ENCODE measurements around the gene C7orf25.

C7orf25 gene

GRCh38 chr7:42911454-42912447 is at the start of gene C7orf25:
Gene C7orf25 (minus strand): TSS chr7:42912070. CDS start chr7:42910900, 1,170 bp downstream.
- peak; percentile 90 for DNase-seq (ENCODE audit: low read depth)

GRCh38 chr7:42961170-42961569 is 49.3 kb upstream of the C7orf25 start:
- DNase-seq (ENCODE audit: low read depth): peak; percentile 44

DNA sequence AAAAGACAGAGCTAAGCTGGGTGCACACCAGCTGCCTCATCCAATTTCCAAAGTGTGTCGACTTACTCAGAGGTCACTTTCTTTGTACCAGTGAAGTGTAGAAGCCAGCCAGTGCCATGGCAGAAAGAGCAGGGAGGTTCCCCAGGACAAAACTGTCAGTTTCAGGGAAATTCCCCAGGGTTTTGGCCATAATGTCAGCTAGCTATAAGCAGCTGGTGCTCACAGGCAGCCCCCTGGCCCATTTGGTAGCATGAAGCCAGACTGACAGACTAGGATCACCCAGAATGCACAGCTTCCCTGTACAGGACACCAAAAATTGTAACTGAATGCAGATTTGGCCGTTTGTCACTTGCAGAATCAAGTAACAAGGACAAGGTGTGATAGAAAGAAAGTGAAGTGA is 48.9 kb upstream of the C7orf25 start:
- DNase-seq (ENCODE audit: low read depth): no peak

DNA sequence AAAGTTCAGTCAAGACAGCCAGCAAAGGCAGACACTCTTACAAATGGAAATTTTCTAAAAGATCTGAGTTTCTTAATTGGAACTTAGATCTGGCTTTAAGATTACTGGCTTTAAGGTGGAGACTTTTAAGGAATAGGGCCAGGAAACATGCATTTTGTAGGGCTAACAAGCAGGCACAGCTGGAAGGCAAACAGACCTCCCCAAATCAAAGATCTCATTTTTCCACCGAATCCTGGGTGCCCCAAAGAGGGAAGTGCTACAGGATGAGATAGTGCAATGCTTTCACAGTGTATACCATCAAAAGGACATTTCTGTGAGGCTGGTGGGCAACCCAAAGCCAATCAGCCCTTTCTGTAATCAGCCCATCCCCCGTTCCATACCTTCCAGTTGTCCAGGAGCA is 47.7 kb upstream of the C7orf25 start:
- no peak for DNase-seq (ENCODE audit: low read depth)

DNA sequence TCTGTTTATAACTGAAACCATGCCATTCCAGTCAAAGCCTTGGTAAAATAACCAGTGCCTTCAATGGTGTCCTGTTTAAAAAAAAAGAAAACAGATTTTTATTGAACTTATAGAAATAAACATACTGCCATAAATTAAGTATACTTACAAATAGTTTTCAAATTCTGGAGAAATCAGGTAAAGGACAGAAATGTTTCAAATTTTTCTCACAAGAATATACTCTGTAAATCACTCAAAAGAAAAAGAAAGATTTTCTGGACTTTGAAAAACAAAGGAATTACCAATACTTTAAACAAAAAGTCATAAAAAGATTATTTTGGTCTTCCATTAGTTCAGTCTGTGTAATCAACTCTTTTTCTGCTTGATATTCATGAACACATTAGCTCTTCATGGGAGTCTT is 44.2 kb upstream of the C7orf25 start:
- no peak for DNase-seq (ENCODE audit: low read depth)

DNA sequence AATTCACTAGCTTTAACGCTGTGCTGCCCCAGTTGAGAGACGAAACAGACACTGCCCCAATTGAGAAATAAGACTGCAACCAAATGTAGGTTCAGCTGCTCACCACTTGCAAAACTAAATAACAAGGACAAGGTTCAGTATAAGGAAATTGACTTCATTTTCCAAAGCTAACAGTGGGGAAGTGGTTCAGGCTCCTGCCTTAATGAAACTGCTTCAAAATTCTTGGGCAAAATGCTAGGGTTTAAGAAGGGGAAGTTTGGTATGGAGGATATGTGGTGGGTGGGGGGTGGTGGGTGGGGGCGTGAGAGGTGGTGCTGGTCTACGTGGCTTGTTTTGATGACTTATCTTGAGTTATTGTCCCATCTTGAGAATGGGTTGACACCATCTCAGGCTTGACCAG is 42.1 kb upstream of the C7orf25 start:
- no peak for DNase-seq (ENCODE audit: low read depth)

- no peak for DNase-seq (ENCODE audit: low read depth)
Observed at GRCh38 chr7:42952328-42952727, 40.5 kb upstream of the C7orf25 start.

DNA sequence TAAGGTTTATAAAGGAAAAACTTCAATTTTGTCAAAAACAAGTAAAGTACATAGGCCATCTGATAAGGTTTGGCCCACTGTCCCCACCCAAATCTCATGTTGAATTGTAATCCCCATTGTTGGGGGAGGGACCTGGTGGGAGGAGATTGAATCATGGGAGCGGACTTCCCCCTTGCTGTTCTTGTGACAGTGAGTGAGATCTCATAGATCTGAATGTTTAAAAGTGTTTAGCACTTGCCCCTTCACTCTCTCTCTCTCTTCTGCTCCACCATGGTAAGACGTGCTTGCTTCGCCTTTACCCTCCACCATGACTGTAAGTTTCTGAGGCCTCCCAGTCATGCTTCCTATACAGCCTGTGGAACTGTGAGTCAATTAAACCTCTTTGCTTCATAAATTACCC is 38.5 kb upstream of the C7orf25 start:
- no peak for DNase-seq (ENCODE audit: low read depth)

DNA sequence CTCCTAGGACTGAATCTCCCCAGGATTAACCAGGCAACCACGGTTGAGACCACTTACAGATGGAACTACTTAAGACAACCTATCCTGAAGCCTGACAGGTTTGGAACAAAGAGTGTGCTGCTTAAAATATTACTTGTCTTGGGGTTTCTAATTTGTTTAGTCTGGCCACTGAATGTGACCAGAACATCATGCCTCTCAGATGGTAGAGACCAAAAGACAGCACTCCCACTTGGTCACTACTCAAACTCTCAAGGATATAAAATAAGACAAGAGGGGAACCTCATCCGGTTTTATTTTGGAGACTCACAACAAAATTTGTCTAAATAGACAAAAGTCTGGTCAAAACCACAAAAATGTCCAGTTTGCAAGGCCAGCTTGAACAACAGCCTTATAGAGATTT is 35.7 kb upstream of the C7orf25 start:
- DNase-seq (ENCODE audit: low read depth): no peak

GRCh38 chr7:42946627-42946950 is 34.7 kb upstream of the C7orf25 start:
- DNase-seq (ENCODE audit: low read depth): no peak

DNA sequence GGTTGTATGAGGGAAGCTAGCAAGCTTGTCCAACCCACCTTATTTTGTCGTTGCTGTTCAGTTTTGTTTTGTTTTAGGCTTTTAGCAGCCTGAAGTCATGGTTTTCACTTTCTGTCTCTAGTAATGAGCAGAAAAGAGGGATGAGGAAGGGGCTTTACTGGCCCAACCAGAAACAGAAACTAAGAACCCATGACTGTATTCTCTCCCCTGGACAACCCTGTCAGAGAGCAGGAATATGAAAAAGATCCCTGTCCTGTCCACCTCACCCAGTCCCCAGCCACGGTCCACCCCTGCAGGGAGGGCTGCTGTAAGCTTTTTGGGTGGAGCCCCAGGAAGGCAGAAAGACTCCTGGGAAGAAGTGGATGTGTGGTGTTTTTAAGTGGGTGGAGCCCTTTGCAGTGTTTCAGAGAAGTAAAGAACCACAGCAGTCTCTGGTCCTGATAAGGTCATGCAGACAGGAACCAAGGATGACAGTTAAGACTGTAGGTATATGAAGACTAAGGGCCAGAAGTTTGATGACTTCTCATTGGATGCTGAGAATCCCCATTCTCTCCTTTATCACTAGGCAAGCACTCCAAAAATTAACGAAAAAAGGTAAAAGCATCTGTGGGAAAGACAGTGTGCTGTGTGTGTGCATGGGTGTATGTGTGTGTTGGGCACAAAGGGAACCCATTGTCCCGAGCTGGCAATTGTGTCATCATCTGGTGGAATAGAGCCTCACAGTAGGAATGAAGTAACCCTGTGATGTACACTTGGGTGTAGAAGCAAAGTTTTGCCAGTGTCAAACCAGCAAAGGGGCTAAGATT is 34.2 kb upstream of the C7orf25 start:
- DNase-seq (ENCODE audit: low read depth): no peak

DNA sequence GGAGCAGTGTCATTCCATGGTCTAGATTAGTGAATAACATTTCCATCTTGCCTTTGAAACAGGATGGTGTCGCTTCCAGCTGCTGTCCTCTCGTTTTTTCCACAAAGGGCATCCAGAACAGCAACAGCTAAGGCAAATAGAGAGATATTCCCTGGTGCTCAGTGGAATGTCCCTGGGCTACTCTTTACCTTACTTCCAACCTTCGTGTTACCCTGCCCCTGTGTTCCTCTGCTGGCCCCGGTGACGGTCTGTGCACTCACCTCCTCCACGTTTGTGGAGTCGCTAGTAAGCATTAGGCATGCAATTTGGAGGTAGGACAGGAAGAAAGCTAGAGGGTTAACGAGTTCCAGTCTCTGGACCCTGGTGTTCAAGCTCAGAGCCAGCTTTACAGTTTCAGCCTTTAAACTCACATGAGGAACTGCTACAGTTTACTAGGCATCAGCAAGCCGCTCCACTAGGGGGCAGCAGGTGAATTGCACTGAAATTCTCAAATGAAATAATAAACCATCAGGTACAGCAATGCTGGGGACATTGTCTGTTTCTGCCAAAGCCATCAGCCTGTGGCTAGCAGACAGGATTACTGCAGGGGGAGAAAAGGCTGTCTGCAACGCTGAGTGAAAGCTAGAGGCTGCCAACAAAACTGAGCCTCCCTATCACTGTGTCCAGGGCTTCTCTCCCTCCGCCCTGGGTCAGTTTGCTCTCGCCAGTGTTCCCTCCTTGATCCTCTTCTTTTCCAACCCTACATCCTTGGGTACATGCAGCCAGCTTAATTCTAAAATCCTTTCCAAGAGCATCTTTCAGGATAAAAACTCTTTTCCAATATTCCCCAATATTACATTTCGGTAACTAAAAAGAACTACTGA is 29.3 kb upstream of the C7orf25 start:
- peak; percentile 67 for DNase-seq (ENCODE audit: low read depth)

DNA sequence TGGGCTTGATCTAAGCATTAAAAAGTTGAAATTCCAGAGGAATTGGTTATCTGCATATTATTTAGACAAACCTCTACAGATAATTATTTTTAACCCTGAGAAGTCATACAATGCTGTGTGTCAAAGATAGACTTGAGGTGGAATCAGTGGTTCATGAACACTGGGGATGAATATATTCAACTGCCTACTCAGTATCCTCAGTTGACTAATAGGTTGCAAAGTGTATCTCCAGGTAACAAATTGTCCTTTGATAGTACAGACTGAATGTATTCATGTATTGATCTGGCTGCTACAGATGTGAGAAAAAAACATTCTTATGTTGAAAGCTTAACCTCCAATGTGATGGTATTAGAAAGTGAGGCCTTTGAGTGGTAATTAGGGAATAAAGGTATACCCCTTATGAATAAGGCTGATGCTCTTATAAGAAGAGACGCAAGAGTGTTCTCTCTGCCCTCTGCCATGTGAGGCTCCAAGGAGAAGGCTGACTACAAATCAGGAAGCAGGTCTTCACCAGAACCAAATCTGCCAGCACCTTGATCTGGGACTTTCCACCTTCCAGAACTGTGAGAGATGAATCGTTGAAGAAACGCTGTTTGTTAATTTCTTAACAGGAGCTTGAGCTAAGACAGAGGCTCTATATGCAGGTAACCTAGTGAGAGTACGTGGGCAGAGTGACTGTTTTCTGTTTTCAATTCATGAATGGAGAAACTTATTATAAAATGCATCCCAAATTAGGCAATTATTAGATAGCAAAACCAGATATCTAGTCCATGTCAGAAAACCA is 27.8 kb upstream of the C7orf25 start:
- no peak for DNase-seq (ENCODE audit: low read depth)

GRCh38 chr7:42935861-42936260 is 24.0 kb upstream of the C7orf25 start:
- no peak for DNase-seq (ENCODE audit: low read depth)

- no peak for DNase-seq (ENCODE audit: low read depth)
Observed at GRCh38 chr7:42934291-42934690, 22.4 kb upstream of the C7orf25 start.

DNA sequence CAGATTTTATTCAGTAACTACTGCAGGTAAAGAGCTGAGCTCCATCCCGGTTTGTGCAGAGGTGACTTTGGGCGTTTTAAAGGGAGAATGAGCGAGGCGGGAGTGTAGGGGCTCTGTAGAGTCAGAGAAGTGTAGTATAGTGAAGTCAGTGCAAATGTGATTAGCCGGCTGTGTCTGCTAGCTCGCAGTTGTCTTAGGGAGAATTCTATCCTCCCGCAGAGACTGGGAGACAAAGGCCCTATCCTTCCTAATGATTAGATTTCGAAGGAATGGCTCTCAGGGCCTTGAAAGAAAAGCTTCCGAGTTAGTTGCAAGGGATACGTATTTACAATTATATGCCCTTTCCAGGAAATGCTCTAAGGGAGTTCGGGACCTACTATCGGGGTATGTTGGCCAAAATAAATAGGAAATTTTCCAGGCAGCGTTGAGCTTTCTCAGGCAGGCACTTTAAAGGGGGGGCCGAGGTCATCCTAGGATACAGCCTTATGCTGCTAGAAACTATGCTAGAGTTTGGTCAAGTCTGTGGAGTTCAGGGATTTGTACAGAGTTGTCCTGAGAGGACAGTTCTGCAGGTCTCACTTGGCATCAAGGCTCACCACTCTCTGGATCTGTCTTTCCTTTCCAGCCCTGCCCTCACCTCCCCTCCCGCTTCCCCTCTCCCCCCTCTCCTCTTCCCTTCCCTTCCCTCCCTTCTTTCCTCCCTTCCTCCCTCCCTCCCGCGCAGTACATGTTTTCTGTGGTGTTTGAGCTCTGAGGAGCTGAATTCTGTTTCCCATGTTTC is 21.1 kb upstream of the C7orf25 start:
- peak; percentile 67 for DNase-seq (ENCODE audit: low read depth)

GRCh38 chr7:42931834-42932651 is 20.2 kb upstream of the C7orf25 start, which contains the start of the genes MRPL32 and PSMA2:
Gene MRPL32 (plus strand): TSS chr7:42932376. CDS start chr7:42932387, 11 bp downstream.
Gene PSMA2 (minus strand): TSS chr7:42932174. CDS start chr7:42932158, 16 bp downstream.
- DNase-seq (ENCODE audit: low read depth): peak; percentile 97

DNA sequence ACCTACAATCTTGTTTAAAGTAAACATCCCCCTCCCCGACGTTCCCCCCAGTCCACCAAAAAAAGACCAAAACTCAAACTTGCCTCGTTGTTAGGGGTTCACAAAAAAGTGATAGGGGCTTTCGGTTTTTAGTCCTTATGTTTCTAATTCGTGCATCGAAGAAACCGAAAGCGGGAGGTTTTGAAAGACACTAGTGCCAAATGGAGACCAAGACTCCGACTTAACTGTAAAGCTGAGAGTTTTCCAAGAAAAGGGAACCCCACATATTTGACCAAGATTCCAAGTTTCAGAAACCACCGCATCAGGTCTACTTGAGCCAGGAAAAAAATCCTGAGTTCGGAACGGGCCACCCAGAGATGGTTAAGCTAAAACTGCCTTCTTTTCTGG is 19.6 kb upstream of the C7orf25 start:
- peak; percentile 14 for DNase-seq (ENCODE audit: low read depth)

DNA sequence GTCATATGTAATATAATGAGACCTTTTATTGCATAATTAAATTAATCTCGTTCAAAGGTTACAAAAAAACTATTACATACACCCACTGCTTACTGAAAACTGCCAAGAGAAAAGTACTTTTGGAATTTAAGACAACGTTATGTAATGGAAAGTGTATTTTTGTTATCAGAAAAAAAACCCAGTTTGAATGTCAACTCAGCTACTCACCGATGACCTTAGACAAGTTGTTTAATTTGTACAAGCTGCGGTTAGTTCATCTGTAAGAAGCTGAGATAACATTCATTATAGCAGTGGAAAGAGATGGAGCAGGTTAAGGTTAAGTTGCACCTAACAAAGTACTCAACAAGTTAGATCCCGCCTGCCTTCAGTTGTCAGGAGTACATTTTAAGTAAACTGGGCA is 19.0 kb upstream of the C7orf25 start:
- peak; percentile 74 for DNase-seq (ENCODE audit: low read depth)
